Neuronal stem cell (in vitro differentiated cells): ENCODE results near the gene MRPL18. TPM values are rescaled to one million over a fixed set of nuclear protein-coding genes. Genes with fewer than 3 reads are reported as not detected.

Experiments
- DNase-seq: peaks from one replicate; pipeline ENCODE4 v3.0.0-alpha.2; 2013; ENCODE audit warnings: low spot score
- H2AFZ ChIP-seq: one replicate; pipeline ENCODE4 v1.6.1; 2013; ENCODE audit warnings: mild to moderate bottlenecking, low read length, inconsistent platforms
- H2AK5ac ChIP-seq: 2 replicates; pipeline ENCODE4 v1.6.1; 2013; ENCODE audit warnings: low read depth, mild to moderate bottlenecking, inconsistent platforms, low read length, moderate library complexity, mixed read lengths
- H2BK120ac ChIP-seq: 2 replicates; pipeline ENCODE4 v1.6.1; 2013; ENCODE audit warnings: low read depth, mild to moderate bottlenecking, inconsistent platforms, low read length, moderate library complexity, mixed read lengths
- H2BK12ac ChIP-seq: one replicate; pipeline ENCODE4 v1.6.1; 2013; ENCODE audit warnings: low read length, inconsistent platforms
- H2BK15ac ChIP-seq: 2 replicates; pipeline ENCODE4 v1.6.1; 2013; ENCODE audit warnings: mild to moderate bottlenecking, low read length, inconsistent platforms, mixed read lengths
- H2BK5ac ChIP-seq: one replicate; pipeline ENCODE4 v1.6.1; 2013; ENCODE audit warnings: inconsistent platforms, mild to moderate bottlenecking, low read length, moderate library complexity
- H3K14ac ChIP-seq: one replicate; pipeline ENCODE4 v1.6.1; 2013; ENCODE audit warnings: low read length, inconsistent platforms
- H3K18ac ChIP-seq: 2 replicates; pipeline ENCODE4 v1.6.1; 2013; ENCODE audit warnings: low read length, inconsistent platforms
- H3K23ac ChIP-seq: 2 replicates; pipeline ENCODE4 v1.6.1; 2013; ENCODE audit warnings: low read depth, mild to moderate bottlenecking, mixed read lengths, low read length, inconsistent platforms; ENCODE audit not compliant: poor library complexity
- H3K27ac ChIP-seq: replicated peaks from 3 replicates; pipeline ENCODE4 v1.5.1; 2013; ENCODE audit warnings: low read length, inconsistent platforms
- H3K27me3 ChIP-seq, 3 experiments: 2 replicates each; pipeline ENCODE4 v1.6.1; 2013; ENCODE audit warnings: low read length in 3 of 3, mild to moderate bottlenecking in 2 of 3, inconsistent platforms in 1 of 3, low read depth in 1 of 3, mixed read lengths in 1 of 3, moderate library complexity in 1 of 3; ENCODE audit not compliant: control insufficient read depth in 3 of 3, insufficient read depth in 3 of 3
- H3K36me3 ChIP-seq, 2 donors: replicated peaks in 1 of 2; 2 replicates each; pipeline ENCODE4 v1.6.1; 2013; ENCODE audit warnings: low read length in 2 of 2; ENCODE audit not compliant: control insufficient read depth in 2 of 2, insufficient read depth in 2 of 2
- H3K4ac ChIP-seq: 2 replicates; pipeline ENCODE4 v1.6.1; 2013; ENCODE audit warnings: inconsistent platforms, mild to moderate bottlenecking, low read length, moderate library complexity
- H3K4me1 ChIP-seq, 2 donors: 1 replicate in 1 of 2; 2 replicates in 1 of 2; pipeline ENCODE4 v1.6.1; 2013; ENCODE audit warnings: low read length in 2 of 2, low read depth in 1 of 2; ENCODE audit not compliant: control insufficient read depth in 2 of 2, insufficient read depth in 1 of 2
- H3K4me2 ChIP-seq: one replicate; pipeline ENCODE4 v1.6.1; 2013; ENCODE audit warnings: mild to moderate bottlenecking, low read length, inconsistent platforms; ENCODE audit not compliant: insufficient read depth, poor library complexity, severe bottlenecking
- H3K4me3 ChIP-seq, 2 donors: 2 replicates each; pipeline ENCODE4 v1.5.1; 2013; ENCODE audit warnings: low read length in 2 of 2, mild to moderate bottlenecking in 2 of 2, inconsistent platforms in 1 of 2, moderate library complexity in 1 of 2
- H3K79me1 ChIP-seq: one replicate; pipeline ENCODE4 v1.6.1; 2013; ENCODE audit warnings: low read depth, mild to moderate bottlenecking, inconsistent platforms, low read length, moderate library complexity
- H3K9ac ChIP-seq: one replicate; pipeline ENCODE4 v1.6.1; 2013; ENCODE audit warnings: mild to moderate bottlenecking, low read depth, low read length, inconsistent platforms; ENCODE audit not compliant: poor library complexity
- H3K9me3 ChIP-seq, 2 donors: replicated peaks in 1 of 2; 2 replicates each; pipeline versions ENCODE3 to v1.6.1; 2013; ENCODE audit warnings: low read length in 2 of 2, mild to moderate bottlenecking in 2 of 2, inconsistent platforms in 1 of 2, low read depth in 1 of 2, mixed read lengths in 1 of 2, moderate library complexity in 1 of 2; ENCODE audit not compliant: control insufficient read depth in 2 of 2, insufficient read depth in 1 of 2
- H4K8ac ChIP-seq: one replicate; pipeline ENCODE4 v1.6.1; 2013; ENCODE audit warnings: low read depth, mild to moderate bottlenecking, inconsistent platforms, low read length, moderate library complexity
- H4K91ac ChIP-seq: one replicate; pipeline ENCODE4 v1.6.1; 2013; ENCODE audit warnings: low read length, low read depth, mild to moderate bottlenecking, inconsistent platforms; ENCODE audit not compliant: poor library complexity
- WGBS, 2 donors: extraction: QIAGEN DNeasy Blood & Tissue Kit; methylation state at CpG; one replicate each; pipeline ENCODE4 v1.1.7; 2013; ENCODE audit warnings: missing lambda C conversion rate in 2 of 2, mixed read lengths in 1 of 2; ENCODE audit not compliant: insufficient read length in 2 of 2, insufficient replicate concordance in 1 of 2; ENCODE audit errors: extremely low coverage in 2 of 2; 5-methylcytosine and 5-hydroxymethylcytosine counted together
- small RNA-seq: library from polyadenylated mRNA; stranded (forward); fragments of <200 nt; extraction: miRNeasy Mini kit (QIAGEN cat#:217004); gene quantifications from one replicate; pipeline ENCODE3, GENCODE V24; 2013; ENCODE audit not compliant: insufficient read depth

The MRPL18 gene

GRCh38 chr6:159842035-159842434 is 51.8 kb downstream of the MRPL18 start:
- H2BK15ac ChIP-seq, result no peak overlapping the region
- DNase-seq, result no peak
- no peak overlapping the region for H3K4me3 ChIP-seq
- H3K9me3 ChIP-seq, result peaks cover 0 to 1% of the 10 kb centered on the region in 2 donors
- H2BK12ac ChIP-seq, result no peak overlapping the region
- peaks cover 0 to 5% of the 10 kb centered on the region in 2 donors for H3K4me1 ChIP-seq
- no peaks in the 10 kb centered on the region for H3K27me3 ChIP-seq
- H3K4me2 ChIP-seq, result no peak overlapping the region
- no peak overlapping the region for H3K4ac ChIP-seq
- H3K36me3 ChIP-seq, result no peaks in the 10 kb centered on the region
- H2AFZ ChIP-seq, result no peak overlapping the region
- no peak overlapping the region for H3K27ac ChIP-seq
- no peak overlapping the region for H2BK120ac ChIP-seq
- H3K14ac ChIP-seq, result no peak overlapping the region
- H3K23ac ChIP-seq, result no peak overlapping the region
- H3K79me1 ChIP-seq, result no peaks in the 10 kb centered on the region
- H2AK5ac ChIP-seq, result no peak overlapping the region
- no peak overlapping the region for H4K8ac ChIP-seq
- no peak overlapping the region for H2BK5ac ChIP-seq
- H3K9ac ChIP-seq, result no peak overlapping the region
- H3K18ac ChIP-seq, result no peak overlapping the region
- WGBS, 2 donors, result no CpG with 5 or more reads among the region's 4 CpGs
- no peak overlapping the region for H4K91ac ChIP-seq

- no peak overlapping the region for H4K8ac ChIP-seq
- DNase-seq, result no peak
These were observed 54.7 kb downstream of the MRPL18 start for GRCh38 chr6:159844737-159845645.

More at GRCh38 chr6:159844737-159845645, 54.7 kb downstream of the MRPL18 start:
- no CpG with 5 or more reads among the region's 13 CpGs for WGBS, 2 donors
- H3K36me3 ChIP-seq, result no peaks in the 10 kb centered on the region
- H2BK15ac ChIP-seq, result no peak overlapping the region
- no peak overlapping the region for H3K9ac ChIP-seq
- H4K91ac ChIP-seq, result no peak overlapping the region
- no peak overlapping the region for H3K4me2 ChIP-seq
- no peaks in the 10 kb centered on the region for H3K79me1 ChIP-seq
- no peak overlapping the region for H2AFZ ChIP-seq
- H3K23ac ChIP-seq, result no peak overlapping the region
- no peak overlapping the region for H3K27ac ChIP-seq
- H2BK12ac ChIP-seq, result no peak overlapping the region
- H3K4ac ChIP-seq, result no peak overlapping the region
- peak overlapping the region; percentile 14 for H2BK5ac ChIP-seq
- peak overlapping the region; percentile 71 for H3K18ac ChIP-seq
- no peak overlapping the region for H3K4me3 ChIP-seq
- H2AK5ac ChIP-seq, result peak overlapping the region; percentile 84
- peaks cover 0 to 5% of the 10 kb centered on the region in 2 donors for H3K4me1 ChIP-seq
- peaks cover 0 to 1% of the 10 kb centered on the region in 2 donors for H3K9me3 ChIP-seq
- H2BK120ac ChIP-seq, result no peak overlapping the region
- H3K27me3 ChIP-seq, result no peaks in the 10 kb centered on the region
- peak overlapping the region; percentile 71 for H3K14ac ChIP-seq

Small RNA genes within 50 kb of the gene (small RNA-seq; reads per million reads assigned to genes)
- gene SNORA20, result 9.5 reads per million, percentile 54 among the genes with 10 or more reads in this experiment
- not detected for gene SNORA29
